GM18861 (cell line): ENCODE results near the gene UTF1.
"Not testable (repeated sequence)": the region's sequence is repeated elsewhere in the genome, so short reads cannot be mapped to it uniquely, and the experiment has no call there.

ENCODE experiments used
- ATAC-seq: cut with Tn5 transposase; IDR thresholded peaks from one replicate; pipeline ENCODE4 v1.9.1; 2021; ENCODE audit not compliant: unreplicated experiment

Gene UTF1

GRCh38 chr10:133224756-133225372 lies 5.2 kb upstream of the UTF1 start:
- no peak for ATAC-seq

DNA sequence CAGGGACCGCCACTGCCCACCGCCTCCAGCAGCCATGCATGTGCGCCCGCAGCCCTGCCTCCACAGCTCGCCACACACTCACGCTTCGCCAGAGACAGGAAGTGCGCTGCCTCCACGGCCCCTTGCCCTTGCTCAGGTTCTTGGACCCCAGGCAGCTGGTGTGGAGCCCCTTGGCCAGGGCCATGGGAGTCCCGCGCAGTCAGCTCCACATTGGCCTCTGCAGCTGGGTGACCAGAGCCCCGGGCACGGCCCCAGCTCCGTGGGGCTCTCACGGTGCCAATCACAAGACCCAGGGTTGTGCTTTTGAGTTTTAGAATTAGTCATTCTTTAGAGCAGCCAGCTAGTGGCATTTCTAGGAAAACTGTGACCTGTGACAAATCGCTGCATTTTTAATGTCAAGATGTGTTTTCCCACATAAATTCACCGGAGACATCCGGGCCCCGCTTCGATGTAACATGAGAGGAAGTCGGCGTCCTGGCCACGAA lies 4.3 kb upstream of the UTF1 start:
- ATAC-seq = no peak

- ATAC-seq = no peak
Observed at GRCh38 chr10:133226251-133226808, 3.7 kb upstream of the UTF1 start.

- no peak for ATAC-seq
Observed at GRCh38 chr10:133227256-133227655, 2.8 kb upstream of the UTF1 start.

- no peak for ATAC-seq
Observed at GRCh38 chr10:133229265-133230043, 563 bp upstream of the UTF1 start.

DNA sequence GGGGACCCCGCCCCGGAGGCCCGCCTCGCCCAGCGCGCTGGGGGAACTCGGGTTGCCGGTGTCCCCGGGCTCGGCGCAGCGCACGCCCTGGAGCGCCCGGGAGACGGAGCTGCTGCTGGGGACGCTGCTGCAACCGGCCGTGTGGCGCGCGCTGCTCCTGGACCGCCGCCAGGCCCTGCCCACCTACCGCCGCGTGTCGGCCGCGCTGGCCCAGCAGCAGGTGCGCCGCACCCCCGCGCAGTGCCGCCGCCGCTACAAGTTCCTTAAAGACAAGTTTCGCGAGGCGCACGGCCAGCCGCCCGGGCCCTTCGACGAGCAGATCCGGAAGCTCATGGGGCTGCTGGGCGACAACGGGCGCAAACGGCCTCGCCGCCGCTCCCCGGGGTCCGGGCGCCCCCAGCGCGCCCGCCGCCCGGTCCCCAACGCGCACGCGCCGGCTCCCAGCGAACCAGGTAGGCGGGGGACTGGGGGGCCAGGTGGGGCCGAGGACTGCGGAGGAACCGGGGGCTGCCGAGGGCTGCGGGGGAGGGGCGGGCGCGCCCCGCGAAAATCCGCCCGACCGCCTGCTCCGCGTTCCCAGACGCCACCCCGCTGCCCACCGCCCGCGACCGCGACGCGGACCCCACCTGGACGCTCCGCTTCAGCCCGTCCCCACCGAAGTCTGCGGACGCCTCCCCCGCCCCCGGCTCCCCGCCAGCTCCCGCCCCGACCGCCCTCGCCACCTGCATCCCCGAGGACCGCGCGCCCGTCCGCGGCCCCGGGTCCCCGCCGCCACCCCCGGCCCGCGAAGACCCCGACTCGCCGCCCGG lies 574 bp downstream of the UTF1 start:
- ATAC-seq = no peak

GRCh38 chr10:133231244-133231945 lies 1.4 kb downstream of the UTF1 start:
- ATAC-seq = no peak

DNA sequence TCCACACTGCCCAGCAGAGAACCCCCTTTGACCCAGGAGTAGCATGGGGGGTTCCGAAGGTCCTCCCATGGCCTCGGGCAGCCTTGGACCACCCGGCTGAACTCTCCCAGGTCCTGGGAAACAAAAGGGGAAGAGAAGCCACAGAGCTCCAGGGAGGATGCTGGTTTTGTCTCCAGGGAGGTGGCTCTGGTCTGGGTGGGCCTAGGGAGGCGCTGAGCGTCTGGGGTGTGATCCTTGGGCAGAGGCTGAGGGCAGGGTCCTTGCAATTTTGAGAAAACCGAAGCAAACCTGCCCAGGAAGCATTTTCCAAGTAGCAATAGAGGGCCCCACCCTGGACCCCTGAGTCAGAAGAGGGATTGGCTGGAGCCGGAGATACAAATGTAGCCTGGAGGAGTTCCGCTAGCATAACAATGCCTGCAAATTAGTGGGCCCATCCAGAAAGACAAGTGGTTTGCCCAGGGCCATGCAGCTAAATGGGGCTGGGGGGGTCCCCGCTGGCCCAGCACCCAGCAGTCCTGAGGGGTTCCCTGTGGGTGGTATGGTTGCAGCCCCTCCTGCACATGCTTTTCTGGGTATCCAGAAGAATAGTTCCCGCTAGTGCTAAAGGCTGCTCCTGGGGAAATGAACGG lies 2.0 kb downstream of the UTF1 start:
- ATAC-seq = no peak

GRCh38 chr10:133234796-133235195 lies 4.8 kb downstream of the UTF1 start:
- not testable (repeated sequence) for ATAC-seq

GRCh38 chr10:133235265-133235855 lies 5.3 kb downstream of the UTF1 start:
- no peak for ATAC-seq

DNA sequence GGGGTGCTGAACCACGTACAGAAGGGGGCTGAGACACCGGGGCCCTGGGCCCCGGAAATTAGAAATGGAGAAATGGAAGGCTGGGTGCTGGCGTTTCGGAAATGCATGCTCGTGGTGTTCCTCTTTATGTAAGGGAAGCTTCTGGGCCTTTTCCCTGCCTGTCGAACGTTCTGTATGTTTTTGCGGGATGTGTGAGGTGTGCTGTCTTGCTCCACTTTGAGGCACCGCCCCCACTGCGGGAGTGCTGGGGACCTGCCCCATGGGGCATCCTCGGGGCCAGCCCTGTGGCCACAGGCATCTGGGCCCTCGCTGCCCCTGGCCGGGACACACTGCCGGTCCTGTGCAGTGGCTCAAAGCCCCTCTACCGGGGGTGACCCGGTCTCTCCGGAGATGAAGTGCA lies 5.9 kb downstream of the UTF1 start:
- ATAC-seq = no peak

GRCh38 chr10:133236401-133237240 lies 6.6 kb downstream of the UTF1 start:
- ATAC-seq = no peak

GRCh38 chr10:133237241-133237587 lies 7.2 kb downstream of the UTF1 start:
- ATAC-seq = no peak

DNA sequence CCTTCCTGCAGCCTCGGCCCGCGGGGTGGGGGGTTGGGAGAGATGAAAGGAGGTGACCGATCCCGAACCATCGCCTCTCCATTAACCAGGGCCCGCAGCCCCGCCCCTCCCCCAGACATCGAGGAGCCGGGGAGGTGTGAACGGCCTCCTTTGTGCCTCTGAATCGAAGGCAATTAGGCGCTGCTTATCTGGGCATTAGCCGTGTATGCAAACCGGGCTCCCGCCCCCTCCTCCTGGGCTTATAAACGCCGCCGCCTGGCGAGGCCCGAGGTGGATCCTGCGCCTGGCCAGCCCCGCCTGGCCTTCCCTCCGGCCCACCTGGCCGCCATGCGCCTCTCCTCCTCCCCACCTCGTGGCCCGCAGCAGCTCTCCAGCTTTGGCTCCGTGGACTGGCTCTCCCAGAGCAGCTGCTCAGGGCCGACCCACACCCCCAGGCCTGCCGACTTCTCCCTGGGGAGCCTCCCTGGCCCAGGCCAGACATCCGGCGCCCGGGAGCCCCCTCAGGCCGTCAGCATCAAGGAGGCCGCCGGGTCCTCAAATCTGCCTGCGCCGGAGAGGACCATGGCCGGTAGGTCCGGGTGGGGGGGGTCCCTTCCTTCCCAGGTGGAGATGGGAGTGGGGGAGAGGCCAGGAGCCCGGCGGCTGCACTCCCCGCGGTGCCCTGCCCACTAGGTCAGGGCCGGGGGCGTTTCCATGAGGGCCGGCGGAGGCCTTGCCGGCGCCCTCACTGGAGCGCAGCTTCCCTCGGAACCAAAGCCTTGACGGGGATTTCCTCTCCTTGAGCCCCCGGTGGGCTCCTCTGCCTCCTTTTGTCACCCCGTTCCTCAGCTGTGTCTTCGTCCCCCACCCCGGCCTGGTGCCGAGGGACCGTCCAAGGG lies 7.8 kb downstream of the UTF1 start, which contains the start of gene VENTX:
Gene VENTX, plus strand, starts transcription at position 268 of the 878 bp plus-strand sequence. Its CDS starts 60 bp downstream, at position 328.
- no peak for ATAC-seq

DNA sequence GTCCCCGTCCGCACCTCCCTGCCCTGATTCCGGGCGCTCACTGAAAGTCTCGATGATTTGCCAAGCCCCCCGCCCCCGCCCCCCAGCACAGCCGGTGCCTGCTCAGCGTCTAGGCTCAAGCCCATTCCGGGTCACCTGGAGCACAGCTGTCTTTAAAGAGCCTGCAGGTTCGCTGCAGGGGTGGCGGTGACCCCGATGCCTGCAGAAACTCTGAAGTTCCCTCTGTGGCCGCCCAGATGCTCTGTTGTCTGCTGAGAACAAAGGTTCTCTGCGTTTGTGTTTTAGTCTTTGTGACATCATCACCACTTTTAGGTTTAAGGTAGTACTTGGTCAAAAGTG lies 8.4 kb downstream of the UTF1 start:
- ATAC-seq = no peak

- no peak for ATAC-seq
Observed at GRCh38 chr10:133239990-133240389, 10.0 kb downstream of the UTF1 start.

DNA sequence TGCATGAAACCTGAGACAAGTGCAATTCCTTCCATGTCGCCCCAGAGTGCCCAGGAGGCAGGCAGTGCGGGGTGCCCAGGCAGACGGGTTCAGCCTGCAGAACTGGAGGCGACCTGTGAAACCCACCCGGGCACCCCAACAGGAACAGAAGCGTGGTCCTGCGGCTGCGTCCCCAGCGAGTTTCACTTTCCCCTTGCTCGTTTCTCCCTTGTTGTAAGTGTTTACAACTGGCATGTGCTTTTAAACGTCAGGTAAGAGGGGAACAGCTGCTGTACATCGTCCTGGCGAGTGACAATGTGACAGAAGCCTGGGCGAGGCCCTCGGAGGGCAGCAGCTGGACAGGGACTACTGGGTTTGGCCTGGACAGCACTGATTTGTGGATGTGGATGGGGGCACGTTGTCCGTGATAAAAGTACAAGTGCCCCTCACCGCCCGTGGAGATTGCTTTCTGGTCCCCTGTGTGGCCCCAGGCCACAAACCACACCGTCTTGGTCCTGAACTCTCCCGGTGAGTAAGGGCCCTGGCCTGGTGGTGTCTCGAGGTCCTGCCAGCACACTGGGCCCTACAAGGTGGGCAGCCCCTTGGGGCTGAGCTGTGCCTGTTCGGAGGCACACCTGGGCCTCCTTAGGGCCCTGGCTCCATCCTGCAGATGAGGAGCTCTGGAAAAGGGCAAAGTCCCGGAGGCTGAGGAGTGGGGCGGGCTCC lies 11.6 kb downstream of the UTF1 start:
- no peak for ATAC-seq
